ENCODE data around the gene ZNF607.
"Not testable (repeated sequence)": the region's sequence is repeated elsewhere in the genome, so short reads cannot be mapped to it uniquely, and the experiment has no call there.

- not testable (repeated sequence) for TF ChIP-seq POLR2A (IDR thresholded peaks at IDR 0.05; ENCODE audit: low read length); GATA1 (IDR thresholded peaks at IDR 0.05; ENCODE audit: low read depth, low read length)
These were observed 38.1 kb upstream of the ZNF607 start for GRCh38 chr19:37757683-37758082.

All from erythroblast (primary cell).